AML-193 (cell line): ENCODE data around the gene HAUS2.
"Not testable (repeated sequence)": the region's sequence is repeated elsewhere in the genome, so short reads cannot be mapped to it uniquely, and the experiment has no call there.

Experiments
- DNase-seq, 2 experiments: peaks; one replicate each; lab custom pipeline; 2025; lab: John Stamatoyannopoulos, UW

The HAUS2 gene

GRCh38 chr15:42575188-42576039 is 26.8 kb downstream of the HAUS2 start, which contains the start of gene STARD9:
STARD9 (plus strand) TSS chr15:42575606; CDS start chr15:42575716, 110 bp downstream.
- DNase-seq, result peak; percentile 95 to 97

DNA sequence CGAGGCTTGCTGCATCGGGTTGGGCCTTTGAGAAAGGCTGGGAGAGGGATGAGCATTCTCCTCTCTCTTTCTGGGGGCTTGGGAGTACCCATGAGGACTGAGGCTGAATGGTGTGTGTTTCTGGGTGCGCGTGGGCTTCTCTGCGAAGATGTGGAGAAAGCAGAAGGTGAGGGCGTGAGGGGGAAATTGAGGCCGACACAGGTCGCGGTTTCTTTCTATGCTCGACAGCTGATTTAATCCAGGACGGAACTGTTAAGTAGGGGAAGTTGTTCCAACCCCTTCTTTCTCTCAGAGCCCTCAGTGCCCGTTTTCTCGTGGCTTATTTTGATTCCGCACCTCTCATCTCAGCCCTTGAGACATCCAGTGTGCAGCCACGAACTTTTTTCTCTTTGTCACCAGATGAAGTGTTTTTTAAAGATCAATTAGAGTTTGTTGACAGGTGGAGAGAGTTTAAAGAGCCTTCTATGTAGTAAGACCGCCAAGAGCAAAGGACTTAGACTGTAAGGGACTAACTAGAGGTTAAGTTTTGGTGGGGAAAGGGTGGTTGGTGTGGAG is 27.5 kb downstream of the HAUS2 start:
- peak in 1 of 2 experiments; percentile 10 for DNase-seq

DNA sequence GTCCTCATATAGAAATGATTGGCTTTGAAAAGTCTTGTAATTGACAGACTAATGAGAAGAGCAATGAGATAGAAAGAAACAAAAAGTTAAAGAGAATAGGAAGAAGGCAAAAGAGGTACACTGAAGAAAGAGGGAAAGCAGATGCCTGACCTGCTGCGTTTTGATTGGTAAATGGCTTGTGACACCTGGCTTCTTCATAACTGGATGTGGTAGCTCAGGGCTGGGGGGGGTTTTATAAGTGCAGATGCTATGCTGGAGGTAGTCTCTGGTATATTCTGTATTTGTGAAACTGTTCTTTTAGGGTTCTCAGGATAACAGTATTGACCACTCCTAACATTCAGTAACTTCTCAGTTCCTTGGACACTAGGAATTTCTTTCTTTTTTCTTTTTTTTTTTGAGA is 28.1 kb downstream of the HAUS2 start:
- DNase-seq, result no peak

GRCh38 chr15:42577514-42578031 is 28.9 kb downstream of the HAUS2 start:
- DNase-seq, result no peak

- no peak for DNase-seq
Observed at GRCh38 chr15:42578984-42579537, 30.4 kb downstream of the HAUS2 start.

DNA sequence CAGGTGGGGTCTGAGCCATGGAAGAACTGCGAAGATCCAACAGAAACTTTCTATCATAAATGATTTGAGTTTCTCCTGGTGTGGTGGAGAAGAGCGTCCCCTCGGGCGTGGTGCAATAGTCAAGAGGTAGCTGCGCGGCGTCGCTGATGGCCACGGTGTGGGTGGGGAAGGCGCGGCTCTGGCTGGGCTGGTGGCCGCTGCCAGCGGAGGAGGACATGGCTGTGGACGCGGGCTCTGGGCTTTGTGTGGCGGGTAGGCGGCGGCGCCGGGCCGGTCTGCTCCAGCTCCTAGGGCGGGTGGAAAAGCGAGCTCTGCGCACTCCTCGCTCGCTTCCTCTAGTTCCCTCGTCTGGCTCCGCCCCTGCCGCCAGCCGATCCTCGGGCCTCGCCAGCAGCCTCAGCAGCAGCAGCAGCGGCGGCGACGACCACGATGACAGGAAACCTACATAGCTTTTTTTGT is 32.7 kb downstream of the HAUS2 start:
- peak; percentile 76 to 78 for DNase-seq

DNA sequence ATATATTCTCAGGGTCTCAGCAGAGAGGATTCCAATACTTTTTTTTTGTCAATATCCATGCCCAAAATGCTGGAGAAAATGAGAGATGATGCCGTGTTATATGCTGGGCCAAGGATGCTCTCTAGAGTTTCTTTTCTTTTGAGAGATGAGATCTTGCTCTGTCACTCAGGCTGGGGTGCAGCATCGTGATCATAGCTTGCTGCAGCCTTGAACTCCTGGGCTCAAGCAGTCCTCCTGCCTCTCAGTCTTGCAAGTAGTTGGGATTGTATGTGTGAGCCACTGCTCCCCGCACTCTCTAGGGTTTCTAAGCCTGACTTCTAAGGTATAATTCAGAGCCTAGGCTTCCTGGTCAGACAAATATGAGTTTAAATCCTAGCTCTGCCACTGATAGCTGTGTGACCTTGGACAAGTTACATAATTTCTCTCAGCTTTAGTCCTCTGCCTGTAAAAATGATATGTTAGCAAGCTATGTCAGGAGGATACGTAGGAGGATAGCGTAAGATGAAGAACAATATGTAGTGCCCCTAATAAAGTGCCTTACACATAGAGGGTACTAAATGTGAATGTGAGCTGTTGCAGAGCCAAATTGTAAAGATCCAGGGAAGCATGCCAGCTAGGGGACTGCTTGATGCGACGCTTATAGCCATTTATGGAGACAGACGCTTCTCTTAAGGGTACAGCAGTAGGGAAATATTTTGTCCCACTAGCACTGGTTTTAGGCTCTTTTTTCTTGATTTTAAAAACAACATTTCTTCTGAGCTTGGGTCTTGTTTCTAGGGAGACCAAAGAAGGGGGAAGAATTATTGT is 34.1 kb downstream of the HAUS2 start:
- DNase-seq, result no peak

GRCh38 chr15:42584031-42584765 is 35.6 kb downstream of the HAUS2 start:
- no peak for DNase-seq

- no peak for DNase-seq
Observed at GRCh38 chr15:42590619-42591237, 42.1 kb downstream of the HAUS2 start.

GRCh38 chr15:42591238-42591934 is 42.7 kb downstream of the HAUS2 start:
- peak; percentile 40 to 47 for DNase-seq

- DNase-seq, result no peak
Observed at GRCh38 chr15:42592716-42593115, 44.1 kb downstream of the HAUS2 start.

GRCh38 chr15:42593143-42593542 is 44.5 kb downstream of the HAUS2 start:
- no peak for DNase-seq

DNA sequence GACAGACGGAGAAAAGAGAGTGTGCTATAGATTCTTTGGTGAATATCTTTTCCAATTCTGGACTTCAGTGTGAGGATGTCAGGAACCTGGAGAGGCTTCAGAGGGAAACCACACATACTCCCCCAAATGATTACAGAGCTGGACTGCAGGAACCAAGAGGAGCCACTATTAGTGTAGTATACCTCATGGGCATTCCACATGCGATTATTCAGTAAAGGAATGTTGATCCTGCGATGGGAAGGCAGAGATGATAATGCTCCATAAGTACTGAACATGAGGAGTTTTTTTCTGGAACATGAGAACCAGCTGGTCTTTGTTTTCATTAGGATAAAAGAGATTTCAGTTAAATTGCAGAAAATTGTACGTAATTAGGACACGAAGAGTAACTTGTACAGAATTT is 45.5 kb downstream of the HAUS2 start:
- no peak for DNase-seq

- no peak for DNase-seq
Observed at GRCh38 chr15:42595626-42596240, 47.1 kb downstream of the HAUS2 start.

DNA sequence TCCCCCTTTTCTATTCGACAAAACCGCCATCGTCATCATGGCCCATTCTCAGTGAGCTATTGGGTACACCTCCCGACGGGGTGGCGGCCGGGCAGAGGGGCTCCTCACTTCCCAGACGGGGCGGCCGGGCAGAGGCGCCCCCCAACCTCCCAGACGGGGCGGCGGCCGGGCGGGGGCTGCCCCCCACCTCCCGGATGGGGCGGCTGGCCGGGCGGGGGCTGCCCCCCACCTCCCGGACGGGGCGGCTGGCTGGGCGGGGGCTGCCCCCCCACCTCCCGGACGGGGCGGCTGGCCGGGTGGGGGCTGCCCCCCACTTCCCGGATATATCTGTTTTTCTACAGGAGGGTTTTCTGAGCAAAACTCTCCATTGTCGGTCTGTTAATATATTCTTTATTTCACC is 52.7 kb downstream of the HAUS2 start:
- DNase-seq, result not testable (repeated sequence)

GRCh38 chr15:42602501-42602900 is 53.9 kb downstream of the HAUS2 start:
- no peak for DNase-seq

DNA sequence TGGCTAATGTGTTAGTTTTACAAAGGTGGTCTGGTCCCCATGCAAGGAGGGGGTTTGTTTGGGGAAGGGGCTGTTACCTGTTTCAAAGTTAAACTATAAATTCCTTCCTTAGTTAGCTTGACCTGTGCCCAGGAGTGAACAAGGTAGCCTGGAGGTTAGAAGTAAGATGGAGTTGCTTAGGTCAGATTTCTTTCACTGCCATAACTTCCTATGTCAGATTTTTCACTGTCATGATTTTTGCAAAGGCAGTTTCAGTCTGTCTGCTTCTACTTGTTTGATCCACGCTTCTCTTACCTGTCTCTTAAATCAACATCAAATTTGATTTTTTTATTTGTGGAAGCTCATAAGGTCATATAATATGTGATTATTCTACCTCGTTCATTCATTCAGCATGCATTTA is 55.3 kb downstream of the HAUS2 start:
- DNase-seq, result no peak

- peak in 1 of 2 experiments; percentile 17 for DNase-seq
Observed at GRCh38 chr15:42604894-42605744, 56.5 kb downstream of the HAUS2 start.

GRCh38 chr15:42605796-42606195 is 57.2 kb downstream of the HAUS2 start:
- DNase-seq, result no peak
